ENCODE data around the gene LRMDA.

GRCh38 chr10:75861582-75861981, 430.2 kb downstream of the LRMDA start:
- no peak for TF ChIP-seq CTCF (IDR thresholded peaks at IDR 0.05)
- no peak for TF ChIP-seq POLR2A (IDR thresholded peaks at IDR 0.05)
